Gastroesophageal sphincter (tissue), 3 donors: ENCODE data around the gene CBX6.

Experiments
- CTCF ChIP-seq, 4 experiments: fragments of 200-600 bp in 2 of 4; fragments of 450-650 bp in 2 of 4; sonication (generic) in 1 of 4; IDR thresholded peaks; one replicate each; pipeline ENCODE4 v1.5.1; 2017 to 2019; ENCODE audit warnings: antibody characterized with exemption in 4 of 4, mild to moderate bottlenecking in 2 of 4, moderate library complexity in 2 of 4
- EP300 ChIP-seq: sonication (generic); formaldehyde crosslinking; IDR thresholded peaks from one replicate; pipeline ENCODE4 v1.6.1; 2017; ENCODE audit warnings: antibody characterized with exemption, mild to moderate bottlenecking
- POLR2A ChIP-seq, 2 donors: fragments of 450-650 bp; IDR thresholded peaks; one replicate each; pipeline ENCODE4 v1.6.1; 2017; ENCODE audit warnings: antibody characterized with exemption in 2 of 2, mild to moderate bottlenecking in 2 of 2, moderate library complexity in 1 of 2

- TF ChIP-seq CTCF (IDR thresholded peaks at IDR 0.05) (peak in 2 of 4 experiments; percentile 19 to 25), POLR2A (IDR thresholded peaks at IDR 0.05) (peak; percentile 53 to 56), EP300 (no peak)
Observed at GRCh38 chr22:38881464-38881871, 9.5 kb upstream of the CBX6 start.
